Hematopoietic multipotent progenitor cell treated with erythropoietin and hydrocortisone succinate and interleukin-3 and kit ligand, for 6 days (in vitro differentiated cells): ENCODE data around the gene ATP10A.
"Not testable (repeated sequence)": the region's sequence is repeated elsewhere in the genome, so short reads cannot be mapped to it uniquely, and the experiment has no call there.

Source experiments
- DNase-seq: peaks from one replicate; pipeline ENCODE4 v3.0.0-alpha.2; 2015

The ATP10A gene

GRCh38 chr15:25770618-25771337, 92.3 kb downstream of the ATP10A start:
- no peak for DNase-seq

- no peak for DNase-seq
Observed at GRCh38 chr15:25770031-25770430, 93.1 kb downstream of the ATP10A start.

- no peak for DNase-seq
Observed at GRCh38 chr15:25768271-25768670, 94.9 kb downstream of the ATP10A start.

GRCh38 chr15:25767356-25768151, 95.6 kb downstream of the ATP10A start:
- no peak for DNase-seq

GRCh38 chr15:25766417-25766816, 96.7 kb downstream of the ATP10A start:
- no peak for DNase-seq

GRCh38 chr15:25764980-25765735, 98.0 kb downstream of the ATP10A start:
- DNase-seq = no peak

- no peak for DNase-seq
Observed at GRCh38 chr15:25763954-25764353, 99.2 kb downstream of the ATP10A start.

GRCh38 chr15:25763331-25763751, 99.8 kb downstream of the ATP10A start:
- DNase-seq = no peak

GRCh38 chr15:25761971-25762662, 101.0 kb downstream of the ATP10A start:
- DNase-seq = peak; percentile 25

- DNase-seq = no peak
Observed at GRCh38 chr15:25759421-25759820, 103.7 kb downstream of the ATP10A start.

- not testable (repeated sequence) for DNase-seq
Observed at GRCh38 chr15:25758612-25759011, 104.5 kb downstream of the ATP10A start.

GRCh38 chr15:25743548-25744275, 119.4 kb downstream of the ATP10A start:
- DNase-seq = no peak

- no peak for DNase-seq
Observed at GRCh38 chr15:25742776-25743547, 120.2 kb downstream of the ATP10A start.

- no peak for DNase-seq
Observed at GRCh38 chr15:25742041-25742730, 120.9 kb downstream of the ATP10A start.

- peak; percentile 46 for DNase-seq
Observed at GRCh38 chr15:25741256-25741580, 121.9 kb downstream of the ATP10A start.

GRCh38 chr15:25740383-25741255, 122.5 kb downstream of the ATP10A start:
- DNase-seq = no peak

GRCh38 chr15:25739687-25740121, 123.4 kb downstream of the ATP10A start:
- DNase-seq = peak; percentile 61

GRCh38 chr15:25738171-25738965, 124.8 kb downstream of the ATP10A start:
- peak; percentile 45 for DNase-seq

GRCh38 chr15:25737218-25737643, 125.9 kb downstream of the ATP10A start:
- no peak for DNase-seq
